Kidney tubule cell (primary cell): ENCODE results near the gene TMEM161A.

Experiments used
- DNase-seq: peaks from one replicate; pipeline ENCODE4 v3.0.0-alpha.2; 2018; ENCODE audit warnings: low spot score

TMEM161A gene

DNA sequence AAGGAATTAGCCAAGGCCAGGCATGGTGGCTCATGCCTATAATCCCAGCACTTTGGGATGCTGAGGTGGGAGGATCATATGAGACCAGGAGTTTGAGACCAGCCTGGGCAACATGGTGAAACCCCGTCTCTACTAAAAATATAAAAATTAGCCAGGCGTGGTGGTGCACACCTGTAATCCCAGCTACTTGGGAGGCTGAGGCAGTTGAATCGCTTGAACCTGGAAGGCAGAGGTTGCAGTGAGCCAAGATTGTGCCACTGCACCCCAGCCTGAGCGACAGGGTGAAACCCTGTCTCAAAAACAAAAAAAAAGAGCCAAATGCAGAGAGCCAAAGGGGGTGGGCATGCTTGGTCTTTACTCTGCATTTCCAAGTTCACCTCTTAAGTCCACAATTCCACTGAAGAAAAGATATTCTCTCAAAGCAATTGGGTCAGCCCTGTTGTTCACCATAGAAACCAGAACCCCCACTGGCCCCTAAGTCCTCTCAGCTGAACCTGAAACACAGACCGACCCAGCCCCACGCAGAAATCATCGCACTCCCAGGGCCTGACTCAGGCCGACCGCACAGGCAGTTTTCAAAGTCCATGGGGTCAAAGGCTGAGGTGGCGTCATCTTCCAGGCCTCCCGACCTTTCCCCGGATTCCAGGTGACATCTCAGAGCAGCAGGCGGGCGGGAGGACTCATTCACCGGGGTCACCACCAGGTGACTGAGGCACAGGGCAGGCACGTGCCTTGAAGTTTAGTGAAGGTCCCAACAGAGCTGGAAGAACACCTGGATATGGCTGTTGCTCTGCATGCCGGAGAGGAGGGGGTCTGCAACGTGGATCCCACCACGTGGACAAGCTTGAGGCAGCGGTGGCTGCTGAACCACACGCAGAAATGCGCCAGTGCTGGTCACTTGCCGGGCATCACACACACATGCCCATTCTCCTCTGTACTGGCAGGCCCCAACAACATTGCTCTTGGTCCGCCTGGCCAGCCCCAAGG, 41.3 kb downstream of the TMEM161A start:
- DNase-seq, result peak; percentile 70

DNA sequence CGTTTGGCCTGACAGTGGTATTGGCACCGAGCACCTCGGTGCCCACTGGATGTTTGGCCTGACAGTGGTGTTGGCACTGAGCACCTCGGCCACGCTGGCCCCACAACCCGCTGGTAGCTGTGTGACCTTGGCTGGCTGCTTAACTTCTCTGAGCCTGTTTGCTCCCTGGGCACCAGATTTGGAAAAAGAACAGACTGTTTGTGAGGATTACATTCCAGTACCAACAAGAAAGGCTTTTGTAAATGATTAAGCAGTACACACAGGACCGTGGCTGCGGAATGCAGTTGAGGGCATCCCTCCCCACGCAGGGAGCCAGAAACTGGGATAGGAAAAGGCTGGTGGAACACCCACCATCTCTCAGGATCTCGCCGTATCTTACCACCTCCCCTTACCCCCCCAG, 42.6 kb downstream of the TMEM161A start:
- DNase-seq, result peak; percentile 6

DNA sequence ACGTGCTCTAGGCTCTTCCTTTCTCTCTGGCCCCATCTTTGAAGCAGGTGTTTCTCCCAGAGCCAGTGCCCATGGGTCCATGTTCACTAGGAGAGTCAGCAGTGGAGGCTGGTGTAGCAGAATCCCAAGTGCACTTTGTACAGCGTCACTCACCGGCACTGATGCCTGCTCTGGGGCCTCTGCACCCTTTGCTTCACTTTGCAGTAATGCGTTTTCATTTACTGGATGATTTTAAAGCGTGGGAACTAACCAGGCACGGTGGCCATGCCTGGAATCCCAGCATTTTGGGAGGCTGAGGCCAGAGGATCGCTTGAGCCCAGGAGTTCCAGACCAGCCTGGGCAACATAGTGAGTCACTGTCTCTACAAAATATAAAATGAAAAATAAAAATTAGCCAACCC, 43.8 kb downstream of the TMEM161A start:
- no peak for DNase-seq

DNA sequence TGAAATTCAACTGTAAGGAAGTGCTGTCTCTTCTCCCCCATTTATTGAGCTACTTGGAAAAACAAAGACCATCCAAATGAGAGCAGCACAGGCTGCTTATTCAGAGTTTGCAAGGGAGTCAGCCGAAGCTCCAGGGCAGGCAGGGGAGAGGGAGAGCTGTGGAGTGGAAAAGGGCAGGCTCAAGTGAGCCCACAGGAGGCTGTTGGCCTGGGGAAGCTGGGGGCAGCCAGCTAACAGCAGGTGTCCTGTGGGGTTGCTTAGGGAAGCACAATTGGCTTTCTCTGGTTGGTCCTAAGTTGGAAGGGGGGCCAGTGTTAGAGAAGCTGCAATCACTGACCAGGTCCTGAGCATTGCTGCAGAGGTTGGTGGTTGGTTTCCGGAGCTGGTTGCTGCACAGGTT, 50.6 kb downstream of the TMEM161A start:
- no peak for DNase-seq

DNA sequence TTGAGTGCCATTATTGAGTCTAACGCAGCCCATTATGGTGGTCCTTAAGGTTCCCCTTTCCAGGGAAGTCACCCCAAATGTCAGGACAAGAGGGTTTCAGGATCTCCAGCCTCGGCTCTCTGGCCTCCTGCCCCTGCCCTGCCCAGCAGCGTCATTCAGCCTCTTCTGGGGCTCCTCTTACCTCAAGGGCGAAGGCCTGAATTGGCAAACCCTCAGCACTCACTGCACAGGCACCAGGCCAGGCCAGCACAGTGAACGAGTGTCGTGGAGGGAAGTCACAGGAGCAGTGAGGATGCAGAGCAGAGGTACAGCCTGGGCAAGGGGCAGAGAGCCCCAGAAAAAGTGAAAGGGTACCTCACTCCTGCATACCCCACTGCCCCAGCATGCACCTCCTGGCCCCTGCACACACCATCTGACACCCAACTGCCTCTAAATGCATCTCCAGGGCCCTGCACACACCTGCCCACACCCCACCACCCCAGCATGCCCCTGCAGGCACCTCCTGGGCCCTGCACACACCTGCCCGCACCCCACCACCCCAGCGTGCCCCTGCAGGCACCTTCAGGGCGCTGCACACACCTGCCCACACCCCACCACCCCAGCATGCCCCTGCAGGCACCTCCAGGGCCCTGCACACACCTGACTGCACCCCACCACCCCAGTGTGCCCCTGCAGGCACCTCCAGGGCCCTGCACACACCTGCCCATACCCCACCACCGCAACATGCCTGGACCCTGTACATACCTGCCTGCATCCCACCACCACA, 54.7 kb downstream of the TMEM161A start:
- no peak for DNase-seq

DNA sequence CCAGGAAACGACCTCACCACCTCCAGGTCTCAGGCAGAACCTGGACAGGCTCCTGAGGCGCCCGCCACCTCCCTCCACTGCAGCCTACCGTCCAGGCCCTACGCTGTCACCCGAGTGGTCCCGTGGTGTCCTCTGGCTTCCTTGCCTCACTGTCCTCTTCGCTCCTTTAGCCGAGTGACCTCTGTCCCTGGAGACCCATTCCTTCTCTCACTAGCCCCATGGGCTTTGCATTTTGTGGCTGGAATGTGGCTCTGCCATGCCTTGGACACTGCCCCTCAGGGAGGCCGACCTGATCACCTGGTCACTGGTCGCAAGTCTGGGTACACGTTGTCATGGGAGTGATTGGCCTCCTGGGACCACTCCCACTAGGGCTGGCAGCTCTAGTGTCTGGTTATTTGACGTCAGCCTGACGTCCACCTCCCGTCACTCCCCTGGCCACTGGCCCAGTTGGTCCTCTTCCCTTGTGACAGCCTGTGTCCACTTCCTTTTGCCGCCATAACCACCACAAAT, 56.6 kb downstream of the TMEM161A start:
- DNase-seq, result no peak

DNA sequence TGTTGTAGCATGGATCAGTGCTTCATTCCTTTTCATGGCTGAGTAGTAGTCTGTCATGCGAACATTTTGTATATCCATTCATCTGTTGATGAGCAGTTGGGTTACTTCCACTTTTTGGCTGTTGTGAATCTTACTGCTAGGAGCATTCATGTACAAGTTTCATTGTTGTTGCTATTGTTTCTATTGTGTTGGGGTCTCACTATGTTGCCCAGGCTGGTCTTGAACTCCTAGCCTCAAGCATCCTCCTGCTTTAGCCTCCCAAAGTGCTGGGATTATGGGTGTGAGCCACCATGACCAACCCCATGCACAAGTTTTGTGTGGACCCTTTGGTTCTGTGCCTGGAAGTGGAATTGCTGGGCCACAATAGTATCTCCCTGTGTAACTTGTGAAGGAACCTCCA, 58.7 kb downstream of the TMEM161A start:
- no peak for DNase-seq

DNA sequence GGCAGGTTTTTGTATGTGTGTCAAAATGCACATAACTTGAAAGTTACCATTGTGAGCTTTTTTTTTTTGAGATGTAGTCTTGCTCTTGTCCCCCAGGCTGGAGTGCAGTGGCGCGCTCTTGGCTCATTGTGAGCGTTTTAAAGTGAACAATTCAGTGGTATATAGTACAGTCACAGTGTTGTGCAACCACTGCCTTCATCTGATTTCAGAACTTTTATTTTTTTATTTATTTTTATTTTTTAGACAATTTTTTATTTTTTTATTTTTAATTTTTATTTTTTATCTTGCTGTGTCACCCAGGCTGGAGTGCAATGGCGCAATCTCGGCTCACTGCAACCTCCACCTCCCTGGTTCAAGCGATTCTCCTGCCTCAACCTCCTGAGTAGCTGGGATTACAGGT, 59.5 kb downstream of the TMEM161A start:
- no peak for DNase-seq

DNA sequence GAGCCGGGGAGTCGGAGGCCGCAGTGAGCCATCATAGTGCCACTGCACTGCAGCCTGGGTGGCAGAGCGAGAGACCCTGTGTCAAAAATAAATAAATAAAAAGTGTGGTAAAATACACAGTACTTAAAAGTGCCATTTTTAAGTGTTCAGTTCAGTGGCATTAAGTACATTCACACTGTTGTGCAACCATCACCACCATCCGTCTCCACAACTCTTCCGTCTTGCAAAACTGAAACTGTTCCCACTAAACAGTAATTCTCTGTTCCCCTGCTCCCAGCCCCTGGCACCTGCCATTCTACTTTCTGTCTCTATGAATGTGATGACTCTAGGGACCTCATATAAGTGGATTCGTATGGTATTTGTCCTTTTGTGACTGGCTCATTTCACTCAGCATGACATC, 61.2 kb downstream of the TMEM161A start:
- DNase-seq, result no peak

DNA sequence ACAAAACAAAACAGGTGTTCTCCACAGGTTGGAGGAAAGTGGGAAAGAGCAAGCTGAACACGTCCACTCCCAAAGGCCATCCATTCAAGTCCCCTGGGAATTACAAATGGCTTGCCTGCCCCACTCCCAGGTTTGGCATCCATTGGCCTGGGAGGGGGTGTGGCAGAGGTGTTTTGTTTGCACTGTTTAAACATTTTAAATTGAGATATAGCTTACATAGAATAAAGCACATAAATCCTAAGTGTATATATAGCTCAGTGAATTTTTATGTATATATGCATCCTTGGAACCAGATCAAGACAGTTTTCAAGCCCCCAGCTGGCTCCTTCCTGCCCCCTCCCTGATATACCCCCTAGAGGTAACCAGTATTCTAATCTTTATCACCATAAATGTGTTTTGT, 61.8 kb downstream of the TMEM161A start:
- DNase-seq, result no peak

DNA sequence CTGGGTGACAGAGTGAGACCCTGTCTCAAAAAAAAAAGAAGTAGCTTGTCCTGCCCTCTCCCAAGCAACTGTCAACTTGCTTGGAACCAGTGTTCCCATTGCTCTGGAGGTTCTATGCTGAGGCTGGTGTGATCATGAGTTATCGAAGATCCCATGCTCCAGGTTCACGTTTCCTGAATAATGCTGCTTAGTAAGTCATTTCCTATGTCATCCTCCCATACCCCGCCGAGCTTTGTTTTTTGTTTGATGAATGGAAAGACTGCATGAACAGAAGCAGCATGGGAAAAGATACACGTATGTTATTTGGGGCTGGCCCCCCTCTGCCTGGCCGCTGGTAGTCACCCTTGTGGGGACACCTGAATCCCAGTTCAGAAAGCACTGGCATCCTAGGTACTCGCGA, 63.2 kb downstream of the TMEM161A start:
- no peak for DNase-seq

DNA sequence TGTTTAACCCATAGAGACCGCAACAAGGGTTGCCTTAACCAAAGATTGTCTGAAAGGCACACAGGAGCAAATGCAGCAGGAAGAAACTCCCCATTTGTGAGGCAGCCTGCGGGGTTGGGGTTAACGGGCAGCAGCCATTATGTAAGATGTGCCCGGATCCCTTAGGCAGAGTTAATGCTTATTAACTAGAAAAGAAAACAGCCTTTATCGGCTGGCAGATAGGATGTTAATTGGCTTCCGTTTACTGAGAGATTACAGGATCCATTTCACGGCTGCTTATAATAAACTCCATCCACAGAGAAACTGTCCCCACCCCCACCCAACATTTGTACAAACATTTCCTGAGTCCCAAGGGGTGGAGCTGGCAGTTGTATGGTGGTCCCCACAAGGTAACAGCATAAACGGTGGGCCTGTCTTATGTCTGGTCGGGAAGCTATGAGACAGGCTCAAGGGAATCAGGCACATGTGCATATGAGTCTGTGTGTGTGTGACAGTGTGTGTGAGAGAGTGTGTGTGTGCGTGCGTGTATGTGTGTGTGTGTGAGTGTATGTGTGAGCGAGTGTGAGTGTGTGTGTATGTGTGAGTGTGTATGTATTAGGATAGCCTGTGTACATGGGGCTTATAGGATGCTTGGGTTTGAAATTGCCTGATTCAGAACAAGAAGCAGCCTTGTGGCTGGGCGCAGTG, 63.9 kb downstream of the TMEM161A start:
- no peak for DNase-seq

DNA sequence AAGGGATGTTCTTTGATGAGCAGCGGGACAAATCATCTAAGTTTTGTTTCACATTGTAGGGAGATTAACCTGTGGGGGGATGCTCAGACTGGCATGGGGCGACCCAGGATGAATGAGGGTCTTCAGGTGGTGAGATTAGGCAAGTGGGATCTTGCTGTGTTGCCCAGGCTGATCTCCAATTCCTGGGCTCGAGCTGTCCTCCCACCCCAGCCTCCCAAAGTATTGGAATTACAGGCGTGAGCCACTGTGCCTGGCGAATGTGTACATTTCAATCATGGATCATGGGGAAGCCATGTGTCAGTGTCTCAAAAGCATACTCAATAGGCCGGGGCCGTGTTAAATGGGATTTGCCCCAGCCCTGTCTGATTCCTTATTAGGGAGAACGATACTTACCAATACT, 66.4 kb downstream of the TMEM161A start:
- DNase-seq, result no peak
